Osteocyte (in vitro differentiated cells): ENCODE results near the gene ASS1. TPM values are rescaled to one million over a fixed set of nuclear protein-coding genes. Genes with fewer than 3 reads are reported as not detected.
A peak's percentile ranks its signal among the peaks of the same experiment; 100 is the strongest.

Experiments
- DNase-seq: peaks from one replicate; pipeline ENCODE4 v3.0.0; 2021; ENCODE audit warnings: mixed read lengths; ENCODE audit not compliant: unreplicated experiment; ENCODE audit errors: extremely low spot score
- H3K27ac Mint-ChIP-seq: one replicate; pipeline ENCODE4 v1.8.0; 2021; ENCODE audit warnings: mild to moderate bottlenecking, mixed read lengths; ENCODE audit not compliant: unreplicated experiment
- H3K27me3 Mint-ChIP-seq: one replicate; pipeline ENCODE4 v1.8.0; 2021; ENCODE audit warnings: mixed read lengths; ENCODE audit not compliant: unreplicated experiment
- H3K36me3 Mint-ChIP-seq: one replicate; pipeline ENCODE4 v1.8.0; 2021; ENCODE audit warnings: mixed read lengths; ENCODE audit not compliant: unreplicated experiment
- H3K4me1 Mint-ChIP-seq: one replicate; pipeline ENCODE4 v1.8.0; 2021; ENCODE audit warnings: mixed read lengths; ENCODE audit not compliant: unreplicated experiment
- H3K4me3 Mint-ChIP-seq: one replicate; pipeline ENCODE4 v1.8.0; 2021; ENCODE audit warnings: mild to moderate bottlenecking, moderate library complexity, mixed read lengths; ENCODE audit not compliant: unreplicated experiment
- H3K9me3 Mint-ChIP-seq: one replicate; pipeline ENCODE4 v1.8.0; 2021; ENCODE audit warnings: mixed read lengths; ENCODE audit not compliant: unreplicated experiment
- total RNA-seq: library from RNA; stranded (reverse); gene quantifications from 2 replicates; pipeline ENCODE4 v1.2.1, GENCODE V29; 2021
- TF ChIP-seq, protein P1 (sequence below): fragments of 200-600 bp; sonication (generic); IDR thresholded peaks from 2 replicates; pipeline ENCODE4 v1.5.0; 2021; ENCODE audit warnings: antibody characterized with exemption, mild to moderate bottlenecking, moderate library complexity

ASS1 gene
- total RNA-seq, 1 donor from 2014 or later, result 219 TPM

- no peaks in the 10 kb centered on the region for H3K9me3 Mint-ChIP-seq
- no peak for DNase-seq
- H3K36me3 Mint-ChIP-seq, result peaks cover under 1% of the 10 kb centered on the region
- H3K27ac Mint-ChIP-seq, result no peak overlapping the region
- TF ChIP-seq, protein P1, sequence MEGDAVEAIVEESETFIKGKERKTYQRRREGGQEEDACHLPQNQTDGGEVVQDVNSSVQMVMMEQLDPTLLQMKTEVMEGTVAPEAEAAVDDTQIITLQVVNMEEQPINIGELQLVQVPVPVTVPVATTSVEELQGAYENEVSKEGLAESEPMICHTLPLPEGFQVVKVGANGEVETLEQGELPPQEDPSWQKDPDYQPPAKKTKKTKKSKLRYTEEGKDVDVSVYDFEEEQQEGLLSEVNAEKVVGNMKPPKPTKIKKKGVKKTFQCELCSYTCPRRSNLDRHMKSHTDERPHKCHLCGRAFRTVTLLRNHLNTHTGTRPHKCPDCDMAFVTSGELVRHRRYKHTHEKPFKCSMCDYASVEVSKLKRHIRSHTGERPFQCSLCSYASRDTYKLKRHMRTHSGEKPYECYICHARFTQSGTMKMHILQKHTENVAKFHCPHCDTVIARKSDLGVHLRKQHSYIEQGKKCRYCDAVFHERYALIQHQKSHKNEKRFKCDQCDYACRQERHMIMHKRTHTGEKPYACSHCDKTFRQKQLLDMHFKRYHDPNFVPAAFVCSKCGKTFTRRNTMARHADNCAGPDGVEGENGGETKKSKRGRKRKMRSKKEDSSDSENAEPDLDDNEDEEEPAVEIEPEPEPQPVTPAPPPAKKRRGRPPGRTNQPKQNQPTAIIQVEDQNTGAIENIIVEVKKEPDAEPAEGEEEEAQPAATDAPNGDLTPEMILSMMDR, result no peak
- peaks cover under 1% of the 10 kb centered on the region for H3K27me3 Mint-ChIP-seq
- H3K4me1 Mint-ChIP-seq, result peaks cover 38% of the 10 kb centered on the region
- H3K4me3 Mint-ChIP-seq, result no peak overlapping the region
Measured at GRCh38 chr9:130424595-130425454, 19.9 kb upstream of the ASS1 start.

- no peaks in the 10 kb centered on the region for H3K27me3 Mint-ChIP-seq
- no peaks in the 10 kb centered on the region for H3K36me3 Mint-ChIP-seq
- H3K9me3 Mint-ChIP-seq, result no peaks in the 10 kb centered on the region
- TF ChIP-seq, protein P1, result no peak
- H3K4me1 Mint-ChIP-seq, result peaks cover 38% of the 10 kb centered on the region
- DNase-seq, result no peak
- H3K4me3 Mint-ChIP-seq, result no peak overlapping the region
- no peak overlapping the region for H3K27ac Mint-ChIP-seq
Measured at GRCh38 chr9:130425741-130426466, 18.9 kb upstream of the ASS1 start.

- H3K36me3 Mint-ChIP-seq, result no peaks in the 10 kb centered on the region
- no peak overlapping the region for H3K4me3 Mint-ChIP-seq
- no peaks in the 10 kb centered on the region for H3K27me3 Mint-ChIP-seq
- DNase-seq, result no peak
- H3K9me3 Mint-ChIP-seq, result no peaks in the 10 kb centered on the region
- peaks cover 36% of the 10 kb centered on the region for H3K4me1 Mint-ChIP-seq
- H3K27ac Mint-ChIP-seq, result no peak overlapping the region
- TF ChIP-seq, protein P1, result peak; percentile 7
Measured at GRCh38 chr9:130426467-130426773, 18.3 kb upstream of the ASS1 start.

- H3K4me1 Mint-ChIP-seq, result peaks cover 32% of the 10 kb centered on the region
- TF ChIP-seq, protein P1, result no peak
- no peaks in the 10 kb centered on the region for H3K36me3 Mint-ChIP-seq
- H3K27ac Mint-ChIP-seq, result peak overlapping the region; percentile 57
- peak overlapping the region; percentile 11 for H3K4me3 Mint-ChIP-seq
- peak; percentile 91 for DNase-seq
- no peaks in the 10 kb centered on the region for H3K27me3 Mint-ChIP-seq
- no peaks in the 10 kb centered on the region for H3K9me3 Mint-ChIP-seq
Measured at GRCh38 chr9:130426883-130427282, 17.9 kb upstream of the ASS1 start.

DNA sequence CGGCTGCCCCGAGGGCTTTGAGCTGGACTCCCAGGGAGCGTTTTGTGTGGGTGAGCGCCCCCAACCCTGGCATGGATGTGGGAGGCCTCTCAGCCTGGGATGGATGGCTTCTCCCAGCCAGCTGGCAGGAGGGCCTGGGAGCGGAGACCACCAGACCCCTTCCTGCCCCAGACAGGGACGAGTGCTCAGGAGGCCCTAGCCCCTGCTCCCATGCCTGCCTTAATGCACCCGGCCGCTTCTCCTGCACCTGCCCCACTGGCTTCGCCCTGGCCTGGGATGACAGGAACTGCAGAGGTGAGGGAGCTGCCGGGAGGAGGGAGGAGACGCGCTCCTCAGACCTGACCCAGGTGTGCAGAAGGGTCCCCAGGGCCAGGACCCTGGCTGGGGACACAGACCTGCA lies 17.4 kb upstream of the ASS1 start:
- TF ChIP-seq, protein P1, result no peak
- Mint-ChIP-seq H3K9me3 (no peaks in the 10 kb centered on the region), H3K4me1 (peaks cover 30% of the 10 kb centered on the region), H3K4me3 (no peak overlapping the region), H3K36me3 (no peaks in the 10 kb centered on the region), H3K27ac (peak overlapping the region; percentile 57), H3K27me3 (no peaks in the 10 kb centered on the region)
- no peak for DNase-seq
